Measurements from ENCODE around the gene NOP14.

GRCh38 chr4:2913168-2913567 is 50.0 kb downstream of the NOP14 start:
- TF ChIP-seq, protein P1, sequence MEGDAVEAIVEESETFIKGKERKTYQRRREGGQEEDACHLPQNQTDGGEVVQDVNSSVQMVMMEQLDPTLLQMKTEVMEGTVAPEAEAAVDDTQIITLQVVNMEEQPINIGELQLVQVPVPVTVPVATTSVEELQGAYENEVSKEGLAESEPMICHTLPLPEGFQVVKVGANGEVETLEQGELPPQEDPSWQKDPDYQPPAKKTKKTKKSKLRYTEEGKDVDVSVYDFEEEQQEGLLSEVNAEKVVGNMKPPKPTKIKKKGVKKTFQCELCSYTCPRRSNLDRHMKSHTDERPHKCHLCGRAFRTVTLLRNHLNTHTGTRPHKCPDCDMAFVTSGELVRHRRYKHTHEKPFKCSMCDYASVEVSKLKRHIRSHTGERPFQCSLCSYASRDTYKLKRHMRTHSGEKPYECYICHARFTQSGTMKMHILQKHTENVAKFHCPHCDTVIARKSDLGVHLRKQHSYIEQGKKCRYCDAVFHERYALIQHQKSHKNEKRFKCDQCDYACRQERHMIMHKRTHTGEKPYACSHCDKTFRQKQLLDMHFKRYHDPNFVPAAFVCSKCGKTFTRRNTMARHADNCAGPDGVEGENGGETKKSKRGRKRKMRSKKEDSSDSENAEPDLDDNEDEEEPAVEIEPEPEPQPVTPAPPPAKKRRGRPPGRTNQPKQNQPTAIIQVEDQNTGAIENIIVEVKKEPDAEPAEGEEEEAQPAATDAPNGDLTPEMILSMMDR (conservative IDR thresholded peaks at IDR 0.05; ENCODE audit: low read depth in 2 of 2), result no peak
- TF ChIP-seq, protein P2, sequence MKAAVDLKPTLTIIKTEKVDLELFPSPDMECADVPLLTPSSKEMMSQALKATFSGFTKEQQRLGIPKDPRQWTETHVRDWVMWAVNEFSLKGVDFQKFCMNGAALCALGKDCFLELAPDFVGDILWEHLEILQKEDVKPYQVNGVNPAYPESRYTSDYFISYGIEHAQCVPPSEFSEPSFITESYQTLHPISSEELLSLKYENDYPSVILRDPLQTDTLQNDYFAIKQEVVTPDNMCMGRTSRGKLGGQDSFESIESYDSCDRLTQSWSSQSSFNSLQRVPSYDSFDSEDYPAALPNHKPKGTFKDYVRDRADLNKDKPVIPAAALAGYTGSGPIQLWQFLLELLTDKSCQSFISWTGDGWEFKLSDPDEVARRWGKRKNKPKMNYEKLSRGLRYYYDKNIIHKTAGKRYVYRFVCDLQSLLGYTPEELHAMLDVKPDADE (IDR thresholded peaks at IDR 0.05), result no peak
- TF ChIP-seq EZH2phosphoT487 (IDR thresholded peaks at IDR 0.05; ENCODE audit: unreplicated experiment), result no peak
- TF ChIP-seq ZNF114 (CRISPR knock-in tag; IDR thresholded peaks at IDR 0.05), result no peak
- no peak for TF ChIP-seq EZH2 (IDR thresholded peaks at IDR 0.05; ENCODE audit: low read depth, unreplicated experiment)
- no peak for TF ChIP-seq JUNB (IDR thresholded peaks at IDR 0.05; ENCODE audit: unreplicated experiment)
- TF ChIP-seq POLR2AphosphoS5 (IDR thresholded peaks at IDR 0.05; ENCODE audit: low read depth), result no peak

Data from GM23338 (cell line).